Spleen (tissue), 11 donors: ENCODE data around the gene TMC1. TPM values are rescaled to one million over a fixed set of nuclear protein-coding genes. Genes with fewer than 3 reads are reported as not detected.

Experiments
- DNase-seq: peaks from one replicate; pipeline ENCODE4 v3.0.0-alpha.2; 2020
- H3K27ac ChIP-seq, 8 donors: fragments of 200-600 bp; sonication (generic) in 7 of 8; 1 replicate in 4 of 8; 2 replicates in 4 of 8; pipeline versions ENCODE4 v1.5.0 to v1.8.0; 2016 to 2021; ENCODE audit warnings: inconsistent platforms in 4 of 8, mild to moderate bottlenecking in 4 of 8, moderate library complexity in 1 of 8
- H3K27me3 ChIP-seq, 7 donors: fragments of 200-600 bp; sonication (generic) in 6 of 7; replicated peaks in 1 of 7; 1 replicate in 4 of 7; 2 replicates in 3 of 7; pipeline versions ENCODE4 v1.5.0 to v1.8.0; 2016 to 2021; ENCODE audit warnings: inconsistent platforms in 3 of 7, mild to moderate bottlenecking in 1 of 7
- H3K36me3 ChIP-seq, 6 donors: fragments of 200-600 bp; sonication (generic) in 5 of 6; 1 replicate in 4 of 6; 2 replicates in 2 of 6; pipeline versions ENCODE4 v1.5.0 to v1.8.0; 2016 to 2021; ENCODE audit warnings: inconsistent platforms in 2 of 6
- H3K4me1 ChIP-seq, 6 donors: fragments of 200-600 bp; sonication (generic) in 5 of 6; 1 replicate in 3 of 6; 2 replicates in 3 of 6; pipeline versions ENCODE4 v1.5.0 to v1.8.0; 2016 to 2021; ENCODE audit warnings: inconsistent platforms in 3 of 6
- H3K4me3 ChIP-seq, 8 donors: fragments of 200-600 bp; sonication (generic) in 7 of 8; 1 replicate in 4 of 8; 2 replicates in 4 of 8; pipeline versions ENCODE4 v1.5.0 to v1.8.0; 2016 to 2021; ENCODE audit warnings: inconsistent platforms in 4 of 8, mild to moderate bottlenecking in 4 of 8, moderate library complexity in 2 of 8
- H3K9me3 ChIP-seq, 8 donors: fragments of 200-600 bp; sonication (generic) in 7 of 8; 1 replicate in 4 of 8; 2 replicates in 4 of 8; pipeline versions ENCODE4 v1.5.0 to v1.8.0; 2016 to 2021; ENCODE audit warnings: inconsistent platforms in 4 of 8
- POLR2A ChIP-seq, 3 donors: fragments of 450-650 bp; IDR thresholded peaks; one replicate each; pipeline ENCODE4 v1.5.1; 2017; ENCODE audit warnings: antibody characterized with exemption in 3 of 3, mild to moderate bottlenecking in 1 of 3
- POLR2AphosphoS5 ChIP-seq, 3 donors: sonication (generic); formaldehyde crosslinking; IDR thresholded peaks; one replicate each; pipeline ENCODE4 v1.5.1; 2017; ENCODE audit warnings: antibody characterized with exemption in 3 of 3
- WGBS, 5 donors: extraction: QIAGEN DNeasy Blood & Tissue Kit in 3 of 5; methylation state at CpG; one replicate each; pipeline versions ENCODE4 v1.1.5 to v1.1.7; 2013 to 2018; 5-methylcytosine and 5-hydroxymethylcytosine counted together
- intact Hi-C: fragments of 100-400 bp; cut with DNase I; formaldehyde crosslinking; loops from one replicate; pipeline ENCODE4 v1.15.0; 2023; ENCODE audit warnings: low total_unique reads
- polyA plus RNA-seq, 3 donors: library from polyadenylated mRNA; stranded (reverse); fragments of 200-250 nt; gene quantifications; one replicate each; pipeline ENCODE4 v1.2.1, GENCODE V29; 2013
- total RNA-seq, 7 donors: library from RNA; depleted of rRNA in 3 of 7; stranded (reverse); fragments of >200 nt in 3 of 7; fragmentation: NEBNext Ultra II Directional in 4 of 7; extraction: Animal tissue kit (Norgen Biotek cat#: 25700) in 4 of 7; gene quantifications; one replicate each; pipeline versions ENCODE4 v1.1.0 to v1.2.1, GENCODE V29; 2016 to 2021
- TF ChIP-seq, protein P1 (sequence below), 11 experiments: fragments of 200-600 bp in 7 of 11; fragments of 450-650 bp in 4 of 11; sonication (generic) in 4 of 11; IDR thresholded peaks in 8 of 11; conservative IDR thresholded peaks in 3 of 11; 1 replicate in 7 of 11; 2 replicates in 4 of 11; pipeline versions ENCODE4 v1.4.0 to v1.8.0; 2016 to 2021; ENCODE audit warnings: antibody characterized with exemption in 11 of 11, inconsistent platforms in 4 of 11, mild to moderate bottlenecking in 1 of 11
- donor health status: healthy with polysubstance abuse.
- donor health status: DM: no; HTN: no; CAD: no; lungs with moderate emphysema.
- donor health status: DM: no; HTN: no; CAD: no.
- donor health status: Bipolar disorder and iron deficiency.
- donor health status: healthy.
- donor health status: DM: no; HTN: no; CAD: no.
- donor health status: DM: yes; HTN: yes; CAD: no.

The TMC1 gene
- total and polyA plus RNA-seq, 10 donors, result 0.04 to 0.16 TPM; not detected in 8

DNA sequence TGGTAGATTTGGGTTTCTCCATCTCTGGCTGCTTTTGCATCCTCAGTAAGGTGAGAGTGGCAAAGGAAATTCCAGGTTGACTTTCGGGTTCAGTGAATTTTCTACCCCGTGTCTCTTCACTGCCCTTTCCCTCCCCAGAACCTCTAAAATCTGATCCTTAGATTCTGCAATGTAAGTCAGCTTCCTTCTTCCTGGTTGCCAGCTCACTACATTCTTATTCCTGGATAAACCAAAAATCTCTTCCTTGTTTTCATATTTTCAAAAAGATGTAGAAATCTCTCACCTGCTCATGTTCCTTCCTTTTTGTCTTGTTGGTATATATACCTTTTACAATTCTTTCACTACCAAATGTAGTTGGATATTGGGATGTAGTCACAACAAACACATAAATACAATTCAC lies 145.8 kb downstream of the TMC1 start:
- intact Hi-C loops, result no loop called here
- 61 to 81% (median 78%) methylated on average over 2 of the region's 2 CpGs for WGBS, 5 donors
- Histone ChIP-seq H3K27ac (no peak overlapping the region), H3K9me3 (peaks cover 0 to 3% (median 0%) of the 10 kb centered on the region in 8 donors), H3K4me3 (no peak overlapping the region), H3K27me3 (no peaks in the 10 kb centered on the region), H3K4me1 (no peaks in the 10 kb centered on the region), H3K36me3 (no peaks in the 10 kb centered on the region)
- DNase-seq, result no peak
- no peak for TF ChIP-seq POLR2A (IDR thresholded peaks at IDR 0.05)
- TF ChIP-seq, protein P1, sequence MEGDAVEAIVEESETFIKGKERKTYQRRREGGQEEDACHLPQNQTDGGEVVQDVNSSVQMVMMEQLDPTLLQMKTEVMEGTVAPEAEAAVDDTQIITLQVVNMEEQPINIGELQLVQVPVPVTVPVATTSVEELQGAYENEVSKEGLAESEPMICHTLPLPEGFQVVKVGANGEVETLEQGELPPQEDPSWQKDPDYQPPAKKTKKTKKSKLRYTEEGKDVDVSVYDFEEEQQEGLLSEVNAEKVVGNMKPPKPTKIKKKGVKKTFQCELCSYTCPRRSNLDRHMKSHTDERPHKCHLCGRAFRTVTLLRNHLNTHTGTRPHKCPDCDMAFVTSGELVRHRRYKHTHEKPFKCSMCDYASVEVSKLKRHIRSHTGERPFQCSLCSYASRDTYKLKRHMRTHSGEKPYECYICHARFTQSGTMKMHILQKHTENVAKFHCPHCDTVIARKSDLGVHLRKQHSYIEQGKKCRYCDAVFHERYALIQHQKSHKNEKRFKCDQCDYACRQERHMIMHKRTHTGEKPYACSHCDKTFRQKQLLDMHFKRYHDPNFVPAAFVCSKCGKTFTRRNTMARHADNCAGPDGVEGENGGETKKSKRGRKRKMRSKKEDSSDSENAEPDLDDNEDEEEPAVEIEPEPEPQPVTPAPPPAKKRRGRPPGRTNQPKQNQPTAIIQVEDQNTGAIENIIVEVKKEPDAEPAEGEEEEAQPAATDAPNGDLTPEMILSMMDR (IDR thresholded peaks at IDR 0.05 in 8 of 11, conservative IDR thresholded peaks at IDR 0.05 in 3 of 11), result no peak
- no peak for TF ChIP-seq POLR2AphosphoS5 (IDR thresholded peaks at IDR 0.05)

DNA sequence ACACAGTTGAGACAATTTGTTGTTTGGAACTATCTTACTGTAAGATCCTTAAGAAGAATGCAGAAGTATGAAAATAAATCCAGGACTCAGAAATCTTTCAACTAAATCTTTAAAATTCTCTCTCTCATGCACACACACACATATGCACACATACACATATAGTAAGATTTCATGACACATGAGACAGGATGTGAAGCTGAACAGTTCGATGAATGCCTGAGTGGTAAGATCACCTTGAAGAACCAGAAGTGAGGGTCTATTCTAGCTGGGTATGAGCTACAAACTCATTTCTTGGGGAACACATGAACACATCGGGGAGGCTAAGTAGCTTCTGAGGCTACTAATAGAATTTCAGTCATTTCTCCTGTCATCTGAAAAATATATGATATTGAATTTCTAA lies 153.6 kb downstream of the TMC1 start:
- TF ChIP-seq POLR2AphosphoS5 (IDR thresholded peaks at IDR 0.05) (no peak), POLR2A (IDR thresholded peaks at IDR 0.05) (no peak)
- TF ChIP-seq, protein P1 (IDR thresholded peaks at IDR 0.05 in 8 of 11, conservative IDR thresholded peaks at IDR 0.05 in 3 of 11), result no peak

DNA sequence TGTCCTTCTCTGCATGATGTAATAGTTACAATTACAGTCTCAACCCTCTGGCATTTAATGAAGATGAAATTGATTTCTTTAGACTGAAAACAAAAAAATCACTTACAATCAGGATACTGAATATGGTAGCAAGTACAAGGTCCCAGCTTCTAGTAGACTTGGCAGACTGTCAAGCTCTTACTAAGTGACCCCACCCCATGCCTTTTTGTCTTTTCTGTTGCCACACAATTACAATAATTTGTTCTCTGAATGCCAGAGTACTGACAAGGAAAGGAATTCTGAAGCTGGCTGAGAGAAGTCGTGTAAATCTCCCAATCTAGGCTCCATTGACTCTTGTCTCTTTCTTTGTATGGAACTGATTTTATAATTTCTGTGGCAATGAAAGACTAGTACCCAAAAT lies 154.2 kb downstream of the TMC1 start:
- peaks cover 0 to 6% (median 0%) of the 10 kb centered on the region in 8 donors for H3K9me3 ChIP-seq
- no peaks in the 10 kb centered on the region for H3K36me3 ChIP-seq
- no peaks in the 10 kb centered on the region for H3K27me3 ChIP-seq
- no peaks in the 10 kb centered on the region for H3K4me1 ChIP-seq
- intact Hi-C loops, result no loop called here
- no peak overlapping the region for H3K4me3 ChIP-seq
- WGBS, 5 donors, result 50 to 69% (median 64%) methylated on average over 1 of the region's 1 CpG
- TF ChIP-seq POLR2A (IDR thresholded peaks at IDR 0.05) (no peak), POLR2AphosphoS5 (IDR thresholded peaks at IDR 0.05) (no peak)
- TF ChIP-seq, protein P1 (IDR thresholded peaks at IDR 0.05 in 8 of 11, conservative IDR thresholded peaks at IDR 0.05 in 3 of 11), result no peak
- no peak for DNase-seq
- no peak overlapping the region for H3K27ac ChIP-seq

More for the DNA sequence above, 153.6 kb downstream of the TMC1 start:
- intact Hi-C loops, result no loop called here
- Histone ChIP-seq H3K27ac (no peak overlapping the region), H3K9me3 (peaks cover 0 to 6% (median 0%) of the 10 kb centered on the region in 8 donors), H3K4me1 (no peaks in the 10 kb centered on the region), H3K36me3 (no peaks in the 10 kb centered on the region), H3K27me3 (no peaks in the 10 kb centered on the region), H3K4me3 (no peak overlapping the region)
- DNase-seq, result no peak
- 86 to 95% (median 90%) methylated on average over 2 of the region's 2 CpGs for WGBS, 5 donors

DNA sequence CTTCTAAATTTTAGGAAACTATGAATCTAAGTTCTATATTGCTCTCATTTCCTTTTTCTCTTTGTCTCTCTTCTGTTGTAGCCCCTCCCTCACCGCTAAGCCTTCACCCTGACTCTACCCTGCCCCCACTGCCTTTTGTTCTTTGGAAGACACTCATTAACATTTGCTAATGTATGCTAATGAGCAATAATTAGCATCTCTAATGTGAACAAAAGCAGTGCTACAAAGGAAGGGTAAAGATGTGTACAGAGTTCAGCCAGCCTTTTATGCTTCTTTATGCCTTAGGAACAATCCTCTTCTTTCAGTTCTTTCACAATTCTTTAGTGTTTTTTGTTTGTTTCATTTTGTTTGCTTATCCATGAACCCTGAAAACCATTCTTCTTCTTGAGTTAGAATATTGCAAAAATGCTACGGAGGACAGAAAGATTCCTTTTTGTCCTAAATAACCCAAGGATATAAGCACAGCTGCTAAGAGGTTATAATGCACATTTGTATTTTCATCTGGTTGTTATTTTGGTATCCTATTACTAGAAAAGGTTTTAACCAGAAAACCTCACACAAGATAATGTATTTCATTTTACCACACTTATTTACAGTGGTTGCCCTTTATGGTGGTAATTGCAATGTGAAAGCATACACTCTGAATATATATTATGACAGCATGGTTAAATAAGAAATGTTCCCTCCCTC lies 159.3 kb downstream of the TMC1 start:
- DNase-seq, result no peak
- H3K27me3 ChIP-seq, result no peaks in the 10 kb centered on the region
- H3K36me3 ChIP-seq, result no peaks in the 10 kb centered on the region
- H3K27ac ChIP-seq, result no peak overlapping the region
- intact Hi-C loops, result no loop called here
- TF ChIP-seq POLR2A (IDR thresholded peaks at IDR 0.05) (no peak), POLR2AphosphoS5 (IDR thresholded peaks at IDR 0.05) (no peak)
- TF ChIP-seq, protein P1 (IDR thresholded peaks at IDR 0.05 in 8 of 11, conservative IDR thresholded peaks at IDR 0.05 in 3 of 11), result no peak
- WGBS, 5 donors, result 28 to 50% (median 39%) methylated on average over 2 of the region's 2 CpGs
- H3K9me3 ChIP-seq, result no peaks in the 10 kb centered on the region
- H3K4me1 ChIP-seq, result no peaks in the 10 kb centered on the region
- H3K4me3 ChIP-seq, result no peak overlapping the region
